Prostate gland (tissue), 2 donors: ENCODE data around the gene LIN9. TPM values are rescaled to one million over a fixed set of nuclear protein-coding genes. Genes with fewer than 3 reads are reported as not detected.

Source experiments
- DNase-seq: peaks from one replicate; pipeline ENCODE4 v3.0.0-alpha.2; 2019; ENCODE audit warnings: low spot score
- H3K27ac ChIP-seq, 2 donors: fragments of 200-600 bp; sonication (generic); 2 replicates each; pipeline ENCODE4 v1.5.1; 2017 to 2019
- H3K27me3 ChIP-seq: fragments of 200-600 bp; sonication (generic); replicated peaks from 2 replicates; pipeline ENCODE4 v1.5.1; 2019; ENCODE audit not compliant: insufficient read depth
- H3K36me3 ChIP-seq, 2 donors: fragments of 200-600 bp; sonication (generic); 1 replicate in 1 of 2; 2 replicates in 1 of 2; pipeline versions ENCODE4 v1.5.1 to v1.8.1; 2017 to 2019
- H3K4me1 ChIP-seq: fragments of 200-600 bp; sonication (generic); replicated peaks from 2 replicates; pipeline ENCODE4 v1.5.1; 2019
- H3K4me3 ChIP-seq, 2 donors: fragments of 200-600 bp; sonication (generic); 2 replicates each; pipeline ENCODE4 v1.5.1; 2017 to 2019
- H3K9me3 ChIP-seq: fragments of 200-600 bp; sonication (generic); 2 replicates; pipeline ENCODE4 v1.5.1; 2017
- POLR2A ChIP-seq: fragments of 450-650 bp; IDR thresholded peaks from one replicate; pipeline ENCODE4 v1.6.1; 2016; ENCODE audit warnings: antibody characterized with exemption, mild to moderate bottlenecking
- POLR2AphosphoS5 ChIP-seq: sonication (generic); formaldehyde crosslinking; IDR thresholded peaks from one replicate; pipeline ENCODE4 v1.6.1; 2017; ENCODE audit warnings: antibody characterized with exemption
- WGBS: methylation state at CpG from one replicate; pipeline ENCODE4 v1.1.5; 2018; 5-methylcytosine and 5-hydroxymethylcytosine counted together
- intact Hi-C: fragments of 100-400 bp; cut with DNase I; formaldehyde crosslinking; loops from one replicate; pipeline ENCODE4 v1.14.2; 2022
- total RNA-seq, 2 donors: library from RNA; depleted of rRNA; stranded (reverse); fragments of >200 nt; gene quantifications; one replicate each; pipeline ENCODE4 v1.1.0, GENCODE V29; 2016
- TF ChIP-seq, protein P1 (sequence below), 4 experiments: fragments of 200-600 bp in 2 of 4; fragments of 450-650 bp in 2 of 4; sonication (generic) in 2 of 4; IDR thresholded peaks; 1 replicate in 3 of 4; 2 replicates in 1 of 4; pipeline ENCODE4 v1.5.1; 2016 to 2019; ENCODE audit warnings: antibody characterized with exemption in 4 of 4, mild to moderate bottlenecking in 2 of 4, moderate library complexity in 2 of 4

The LIN9 gene, protein sequence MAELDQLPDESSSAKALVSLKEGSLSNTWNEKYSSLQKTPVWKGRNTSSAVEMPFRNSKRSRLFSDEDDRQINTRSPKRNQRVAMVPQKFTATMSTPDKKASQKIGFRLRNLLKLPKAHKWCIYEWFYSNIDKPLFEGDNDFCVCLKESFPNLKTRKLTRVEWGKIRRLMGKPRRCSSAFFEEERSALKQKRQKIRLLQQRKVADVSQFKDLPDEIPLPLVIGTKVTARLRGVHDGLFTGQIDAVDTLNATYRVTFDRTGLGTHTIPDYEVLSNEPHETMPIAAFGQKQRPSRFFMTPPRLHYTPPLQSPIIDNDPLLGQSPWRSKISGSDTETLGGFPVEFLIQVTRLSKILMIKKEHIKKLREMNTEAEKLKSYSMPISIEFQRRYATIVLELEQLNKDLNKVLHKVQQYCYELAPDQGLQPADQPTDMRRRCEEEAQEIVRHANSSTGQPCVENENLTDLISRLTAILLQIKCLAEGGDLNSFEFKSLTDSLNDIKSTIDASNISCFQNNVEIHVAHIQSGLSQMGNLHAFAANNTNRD
- 1 to 10 TPM; 3.9 to 8.0 TPM for total RNA-seq

DNA sequence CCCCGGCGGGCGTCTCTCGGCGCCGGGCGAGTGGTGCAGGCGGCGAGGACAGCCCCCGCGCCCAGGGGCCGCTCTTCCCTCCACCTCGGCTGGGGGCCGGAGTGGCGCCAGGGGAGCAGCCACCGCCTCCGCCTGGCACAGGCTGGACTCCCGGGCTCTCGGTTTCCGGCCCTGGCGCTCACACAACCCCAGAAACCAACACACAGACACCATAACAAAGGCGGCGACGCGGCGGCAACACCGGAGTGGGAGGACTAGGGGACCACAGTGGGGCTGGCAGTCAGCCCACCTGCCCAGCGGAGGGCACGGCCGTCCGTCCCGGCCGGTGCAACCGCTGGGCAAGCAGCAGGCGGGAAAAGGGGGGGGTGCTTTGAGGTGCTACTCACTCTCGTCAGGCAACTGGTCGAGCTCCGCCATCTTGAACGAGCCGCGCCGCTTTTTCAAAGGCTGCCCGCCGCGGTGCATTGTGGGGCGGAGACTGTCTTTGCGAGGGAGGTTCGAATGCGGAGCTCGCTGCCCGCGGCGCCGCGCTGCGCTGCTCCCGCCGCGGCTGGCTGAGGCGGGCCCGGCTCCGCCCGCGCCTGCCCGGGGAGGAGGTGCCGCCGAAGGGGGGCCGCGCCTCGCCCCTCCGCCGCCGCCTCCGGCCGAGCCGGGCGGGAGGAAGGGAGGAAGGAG lies at the start of gene LIN9:
Gene LIN9, minus strand, starts transcription at position 442 of the 675 bp plus-strand sequence. Its CDS starts 25 bp downstream, at position 417.
- peak; percentile 90 for DNase-seq
- TF ChIP-seq POLR2A, result peak; percentile 31
- peak; percentile 80 for TF ChIP-seq POLR2AphosphoS5
- TF ChIP-seq, protein P1, sequence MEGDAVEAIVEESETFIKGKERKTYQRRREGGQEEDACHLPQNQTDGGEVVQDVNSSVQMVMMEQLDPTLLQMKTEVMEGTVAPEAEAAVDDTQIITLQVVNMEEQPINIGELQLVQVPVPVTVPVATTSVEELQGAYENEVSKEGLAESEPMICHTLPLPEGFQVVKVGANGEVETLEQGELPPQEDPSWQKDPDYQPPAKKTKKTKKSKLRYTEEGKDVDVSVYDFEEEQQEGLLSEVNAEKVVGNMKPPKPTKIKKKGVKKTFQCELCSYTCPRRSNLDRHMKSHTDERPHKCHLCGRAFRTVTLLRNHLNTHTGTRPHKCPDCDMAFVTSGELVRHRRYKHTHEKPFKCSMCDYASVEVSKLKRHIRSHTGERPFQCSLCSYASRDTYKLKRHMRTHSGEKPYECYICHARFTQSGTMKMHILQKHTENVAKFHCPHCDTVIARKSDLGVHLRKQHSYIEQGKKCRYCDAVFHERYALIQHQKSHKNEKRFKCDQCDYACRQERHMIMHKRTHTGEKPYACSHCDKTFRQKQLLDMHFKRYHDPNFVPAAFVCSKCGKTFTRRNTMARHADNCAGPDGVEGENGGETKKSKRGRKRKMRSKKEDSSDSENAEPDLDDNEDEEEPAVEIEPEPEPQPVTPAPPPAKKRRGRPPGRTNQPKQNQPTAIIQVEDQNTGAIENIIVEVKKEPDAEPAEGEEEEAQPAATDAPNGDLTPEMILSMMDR (IDR thresholded peaks at IDR 0.05), result no peak
- under 1% methylated on average over 61 of the region's 77 CpGs for WGBS
- intact Hi-C loops, result no loop called here
- Histone ChIP-seq H3K4me1 (no peaks in the 10 kb centered on the region), H3K27ac (peak within 1 kb of the TSS; percentile 64 to 73), H3K27me3 (no peaks in the 10 kb centered on the region), H3K36me3 (no peaks in the 10 kb centered on the region), H3K9me3 (no peaks in the 10 kb centered on the region), H3K4me3 (peak within 1 kb of the TSS; percentile 73 to 89)

DNA sequence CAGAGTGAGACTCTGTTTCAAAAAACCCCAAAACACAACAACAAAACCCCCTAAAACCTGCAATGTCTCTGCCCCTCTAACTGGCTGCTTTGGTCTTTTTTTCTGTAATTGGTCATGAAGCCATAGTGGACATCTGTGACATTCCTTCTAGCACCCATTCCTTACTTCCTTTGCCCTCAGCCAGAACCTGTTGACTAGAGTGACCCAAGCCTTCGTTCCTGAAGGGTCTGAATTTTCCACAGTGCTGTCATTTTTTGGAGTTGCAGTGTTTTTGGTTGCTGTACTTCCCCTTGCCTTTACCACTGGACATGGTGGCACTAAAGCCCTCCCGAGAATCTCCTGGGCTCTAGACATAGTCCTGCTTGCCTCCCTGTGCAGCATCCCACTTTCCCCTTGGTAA lies 48.5 kb upstream of the LIN9 start:
- intact Hi-C loops, result no loop called here
- H3K4me1 ChIP-seq, result no peaks in the 10 kb centered on the region
- DNase-seq, result no peak
- no peak overlapping the region for H3K27ac ChIP-seq
- H3K27me3 ChIP-seq, result no peaks in the 10 kb centered on the region
- H3K4me3 ChIP-seq, result no peak overlapping the region
- TF ChIP-seq, protein P1 (IDR thresholded peaks at IDR 0.05), result no peak
- TF ChIP-seq POLR2A, result no peak
- H3K36me3 ChIP-seq, result peaks cover 0 to 2% of the 10 kb centered on the region in 2 donors
- no peaks in the 10 kb centered on the region for H3K9me3 ChIP-seq
- 95% methylated on average over 2 of the region's 2 CpGs for WGBS

DNA sequence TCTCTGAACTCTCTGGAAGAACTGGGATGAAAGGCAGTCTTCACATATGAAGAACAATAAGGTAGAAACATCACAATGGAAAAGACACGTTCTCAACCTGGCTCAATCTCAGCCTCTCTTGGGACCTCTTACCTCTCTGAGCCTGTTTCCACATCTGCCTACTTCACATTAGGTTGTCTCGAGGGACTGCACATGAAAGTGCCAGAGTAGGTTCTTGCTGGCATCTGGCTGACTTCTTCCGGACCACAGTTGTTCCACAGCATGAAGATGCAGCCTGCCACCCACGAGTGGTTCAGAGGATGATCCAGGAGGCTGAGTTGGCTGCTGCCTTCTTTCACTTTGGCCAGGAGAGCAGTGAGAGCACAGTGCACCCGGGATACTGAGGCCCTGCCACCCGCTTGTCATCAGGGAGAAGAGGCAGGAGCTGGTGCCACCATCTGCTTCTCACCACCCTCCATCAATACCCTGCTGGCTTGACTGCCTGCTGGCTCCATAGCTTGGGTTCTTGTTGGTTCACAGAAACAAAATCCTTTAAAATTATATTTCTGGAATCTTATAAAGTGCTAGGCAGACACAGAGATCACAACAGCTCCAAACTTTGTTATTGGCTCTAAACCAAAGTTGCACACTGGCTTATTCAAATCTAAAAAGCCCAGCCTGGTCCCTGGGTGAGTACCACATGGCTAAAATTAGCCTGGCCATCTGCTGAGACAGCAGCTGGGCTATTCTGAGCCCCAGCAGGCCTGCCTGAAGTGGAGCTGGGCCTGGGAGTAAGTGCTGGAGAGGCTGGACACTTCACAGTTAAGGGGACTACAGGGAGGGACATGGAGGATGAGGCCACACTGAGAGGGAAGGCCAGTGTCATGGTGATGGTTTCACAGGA lies 46.9 kb upstream of the LIN9 start:
- no peaks in the 10 kb centered on the region for H3K4me1 ChIP-seq
- no peaks in the 10 kb centered on the region for H3K9me3 ChIP-seq
- intact Hi-C loops, result no loop called here
- no peak overlapping the region for H3K27ac ChIP-seq
- no peaks in the 10 kb centered on the region for H3K36me3 ChIP-seq
- H3K27me3 ChIP-seq, result no peaks in the 10 kb centered on the region
- no peak for DNase-seq
- TF ChIP-seq POLR2A, result no peak
- TF ChIP-seq POLR2AphosphoS5, result no peak
- TF ChIP-seq, protein P1 (IDR thresholded peaks at IDR 0.05), result no peak
- 78% methylated on average over 6 of the region's 6 CpGs for WGBS
- no peak overlapping the region for H3K4me3 ChIP-seq

DNA sequence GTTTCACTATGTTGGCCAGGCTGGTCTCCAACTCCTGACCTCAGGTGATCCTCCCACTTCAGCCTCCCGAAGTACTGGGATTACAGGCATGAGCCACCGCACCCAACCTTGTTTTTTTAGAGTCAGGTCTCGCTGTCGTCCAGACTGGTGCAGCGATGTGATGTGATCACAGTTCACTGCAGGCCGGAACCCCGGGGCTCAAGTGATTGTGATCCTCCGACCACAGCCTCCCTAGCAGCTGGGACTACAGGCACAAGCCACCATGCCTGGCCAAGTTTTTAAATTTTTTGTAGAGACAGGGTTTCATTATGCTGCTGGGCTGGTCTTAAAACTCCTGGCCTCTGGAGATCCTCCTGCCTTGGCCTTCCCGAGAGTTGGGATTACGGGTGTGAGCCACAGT lies 46.1 kb upstream of the LIN9 start:
- no peaks in the 10 kb centered on the region for H3K4me1 ChIP-seq
- no peaks in the 10 kb centered on the region for H3K36me3 ChIP-seq
- WGBS, result 95% methylated on average over 9 of the region's 10 CpGs
- intact Hi-C loops, result no loop called here
- no peak overlapping the region for H3K4me3 ChIP-seq
- no peak for TF ChIP-seq POLR2A
- TF ChIP-seq, protein P1 (IDR thresholded peaks at IDR 0.05), result no peak
- no peak for TF ChIP-seq POLR2AphosphoS5
- no peak for DNase-seq
- no peak overlapping the region for H3K27ac ChIP-seq
- no peaks in the 10 kb centered on the region for H3K27me3 ChIP-seq
- H3K9me3 ChIP-seq, result no peaks in the 10 kb centered on the region
